OCI-LY1 (cell line): ENCODE measurements around the gene PHOX2B.

ENCODE experiments used
- EZH2 ChIP-seq: fragments of 200-600 bp; sonication (generic), shearing (Covaris generic); IDR thresholded peaks from 2 replicates; pipeline ENCODE4 v1.8.0; 2017; ENCODE audit warnings: borderline replicate concordance, mixed run types, mild to moderate bottlenecking, antibody characterized with exemption, low read length, moderate library complexity, mixed read lengths
- TF ChIP-seq, protein P1 (sequence below): fragments of 200-600 bp; sonication (generic), shearing (Covaris generic); IDR thresholded peaks from 2 replicates; pipeline ENCODE4 v1.5.1; 2017; ENCODE audit warnings: mild to moderate bottlenecking, antibody characterized with exemption, low read length, moderate library complexity, mixed read lengths

DNA sequence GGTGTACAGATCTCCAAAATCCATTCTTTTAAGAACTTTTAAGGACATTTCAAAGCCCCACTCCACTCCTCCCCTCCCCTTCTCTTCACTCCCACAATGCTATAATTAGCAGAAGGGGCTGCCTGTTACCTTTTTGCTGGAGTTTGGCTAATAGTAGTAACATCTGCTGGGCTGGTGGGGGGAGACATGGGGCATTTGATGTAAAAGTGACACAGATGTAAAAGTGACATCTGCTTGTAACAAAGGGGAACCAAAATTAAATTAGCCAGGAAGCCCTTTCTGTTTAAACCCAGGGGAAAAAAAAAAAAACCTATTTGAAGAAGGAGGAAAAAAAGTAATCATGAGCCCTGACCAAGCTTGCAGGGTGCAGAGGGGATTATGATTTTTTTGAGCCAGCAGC, 5.4 kb upstream of the PHOX2B start:
- TF ChIP-seq, protein P1, sequence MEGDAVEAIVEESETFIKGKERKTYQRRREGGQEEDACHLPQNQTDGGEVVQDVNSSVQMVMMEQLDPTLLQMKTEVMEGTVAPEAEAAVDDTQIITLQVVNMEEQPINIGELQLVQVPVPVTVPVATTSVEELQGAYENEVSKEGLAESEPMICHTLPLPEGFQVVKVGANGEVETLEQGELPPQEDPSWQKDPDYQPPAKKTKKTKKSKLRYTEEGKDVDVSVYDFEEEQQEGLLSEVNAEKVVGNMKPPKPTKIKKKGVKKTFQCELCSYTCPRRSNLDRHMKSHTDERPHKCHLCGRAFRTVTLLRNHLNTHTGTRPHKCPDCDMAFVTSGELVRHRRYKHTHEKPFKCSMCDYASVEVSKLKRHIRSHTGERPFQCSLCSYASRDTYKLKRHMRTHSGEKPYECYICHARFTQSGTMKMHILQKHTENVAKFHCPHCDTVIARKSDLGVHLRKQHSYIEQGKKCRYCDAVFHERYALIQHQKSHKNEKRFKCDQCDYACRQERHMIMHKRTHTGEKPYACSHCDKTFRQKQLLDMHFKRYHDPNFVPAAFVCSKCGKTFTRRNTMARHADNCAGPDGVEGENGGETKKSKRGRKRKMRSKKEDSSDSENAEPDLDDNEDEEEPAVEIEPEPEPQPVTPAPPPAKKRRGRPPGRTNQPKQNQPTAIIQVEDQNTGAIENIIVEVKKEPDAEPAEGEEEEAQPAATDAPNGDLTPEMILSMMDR = no peak
- TF ChIP-seq EZH2 = no peak
